DMS53 (cell line): ENCODE results near the gene PRDX2.
"Not testable (repeated sequence)": the region's sequence is repeated elsewhere in the genome, so short reads cannot be mapped to it uniquely, and the experiment has no call there.

Experiments
- DNase-seq: peaks from one replicate; lab custom pipeline; 2025; lab: John Stamatoyannopoulos, UW

PRDX2 gene

DNA sequence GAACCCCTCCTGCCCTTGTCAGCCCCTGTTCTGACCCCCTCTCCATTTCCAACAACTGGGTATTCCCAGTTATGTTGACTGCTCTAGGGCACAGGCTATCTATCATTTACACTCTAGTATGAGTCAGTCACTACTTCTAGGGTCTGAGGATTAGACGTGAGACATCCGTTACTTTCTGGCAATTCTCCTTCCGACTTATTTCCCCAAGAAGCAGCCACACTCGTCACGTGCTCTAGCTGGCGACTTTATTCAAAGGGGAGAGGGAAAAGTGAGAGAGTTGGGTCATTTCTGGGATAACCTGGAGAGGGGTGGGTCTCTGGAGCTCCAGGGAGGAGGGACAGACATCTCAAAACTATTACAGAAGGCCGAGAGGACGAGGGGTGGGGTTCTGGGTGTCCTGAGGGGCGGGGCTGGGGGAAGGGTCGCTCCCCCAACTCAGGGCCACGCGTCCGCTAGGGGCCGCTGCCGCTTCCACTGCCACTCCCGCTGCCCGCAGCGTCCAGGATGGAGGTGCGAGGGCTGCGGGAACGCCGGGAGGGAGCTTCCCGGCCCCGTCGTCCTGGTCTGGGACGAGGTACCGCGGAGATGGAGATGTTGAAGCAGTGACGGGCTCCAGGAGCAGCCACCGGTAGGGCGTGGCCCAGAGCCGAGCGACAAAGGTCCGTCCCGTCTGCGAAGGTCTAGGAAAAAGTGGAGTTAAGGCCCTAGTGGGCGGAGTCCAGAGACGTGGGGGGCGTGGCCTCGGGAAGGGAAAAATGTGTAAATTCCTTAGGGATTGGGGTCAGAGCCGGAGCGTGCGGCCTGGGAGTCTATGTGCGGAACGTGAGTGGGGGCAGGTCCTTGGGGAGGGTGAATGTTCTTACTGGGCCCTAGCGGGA is 23.9 kb upstream of the PRDX2 start:
- DNase-seq = peak; percentile 72

DNA sequence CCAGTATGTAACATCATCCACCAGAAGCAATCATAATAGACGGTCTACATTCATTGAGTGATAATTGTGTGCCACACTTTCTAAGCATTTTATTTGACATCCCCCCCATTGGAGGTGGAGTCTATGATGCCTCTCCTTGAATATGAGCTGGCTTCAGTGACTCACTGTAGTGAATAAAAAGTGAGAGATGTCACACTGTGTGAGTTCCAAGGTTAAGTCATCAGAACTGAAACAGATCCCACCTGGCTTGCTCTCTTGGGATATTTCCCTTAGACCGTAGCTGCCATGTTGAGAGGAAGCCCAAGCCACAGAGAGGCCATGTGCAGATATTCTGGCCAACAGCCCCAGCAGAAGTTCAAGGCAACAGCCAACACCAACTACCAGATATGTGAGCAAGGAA is 20.2 kb upstream of the PRDX2 start:
- peak; percentile 29 for DNase-seq

DNA sequence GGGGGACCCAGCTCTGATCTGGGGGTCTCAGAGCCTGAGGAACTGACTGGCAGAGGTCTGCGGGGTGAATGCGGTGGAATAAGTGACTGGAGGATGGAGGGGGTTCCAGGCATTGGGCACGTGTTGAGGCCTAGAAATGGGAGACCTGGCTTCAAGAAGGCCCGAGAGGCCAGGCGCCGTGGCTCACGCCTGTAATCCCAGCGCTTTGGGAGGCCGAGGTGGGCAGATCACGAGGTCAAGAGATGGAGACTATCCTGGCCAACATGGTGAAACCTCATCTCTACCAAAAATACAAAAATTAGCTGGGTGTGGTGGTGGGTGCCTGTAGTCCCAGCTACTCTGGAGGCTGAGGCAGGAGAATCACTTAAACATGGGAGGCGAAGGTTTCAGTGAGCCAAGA is 16.2 kb upstream of the PRDX2 start:
- not testable (repeated sequence) for DNase-seq

DNA sequence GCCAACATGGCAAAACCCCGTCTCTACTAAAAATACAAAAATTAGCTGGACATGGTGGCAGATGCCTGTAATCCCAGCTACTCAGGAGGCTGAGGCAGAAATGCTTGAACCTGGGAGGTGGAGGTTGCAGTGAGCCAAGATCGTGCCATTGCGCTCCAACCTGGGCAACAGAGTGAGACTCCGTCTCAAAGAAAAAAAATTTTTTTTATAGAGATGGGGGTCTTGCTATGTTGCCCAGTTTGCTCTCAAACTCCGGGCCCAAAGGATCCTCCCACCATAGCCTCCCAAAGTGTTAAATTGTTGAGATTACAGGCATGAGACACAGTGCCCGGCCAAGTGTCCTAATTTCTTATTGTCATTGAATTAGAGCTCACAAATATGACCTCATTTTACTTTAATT is 15.6 kb upstream of the PRDX2 start:
- DNase-seq = not testable (repeated sequence)

DNA sequence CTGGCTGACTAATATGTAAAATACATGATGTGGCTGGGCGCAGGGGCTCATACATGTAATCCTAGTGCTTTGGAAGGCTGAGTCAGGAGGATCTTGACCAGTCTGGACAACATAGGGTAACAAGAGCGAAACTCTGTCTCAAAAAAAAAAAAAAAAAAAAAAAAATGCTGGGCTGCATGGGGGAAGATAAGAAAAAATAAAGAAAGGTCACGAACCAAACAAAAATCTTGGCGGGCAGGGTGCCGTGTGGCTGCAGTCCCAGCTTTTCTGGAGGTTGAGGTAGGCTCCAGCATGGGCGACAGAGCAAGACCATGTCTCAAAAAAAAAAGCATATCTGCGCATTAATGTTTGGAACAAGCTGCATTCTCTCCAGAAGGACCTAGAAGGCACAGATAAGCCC is 13.5 kb upstream of the PRDX2 start:
- DNase-seq = no peak

DNA sequence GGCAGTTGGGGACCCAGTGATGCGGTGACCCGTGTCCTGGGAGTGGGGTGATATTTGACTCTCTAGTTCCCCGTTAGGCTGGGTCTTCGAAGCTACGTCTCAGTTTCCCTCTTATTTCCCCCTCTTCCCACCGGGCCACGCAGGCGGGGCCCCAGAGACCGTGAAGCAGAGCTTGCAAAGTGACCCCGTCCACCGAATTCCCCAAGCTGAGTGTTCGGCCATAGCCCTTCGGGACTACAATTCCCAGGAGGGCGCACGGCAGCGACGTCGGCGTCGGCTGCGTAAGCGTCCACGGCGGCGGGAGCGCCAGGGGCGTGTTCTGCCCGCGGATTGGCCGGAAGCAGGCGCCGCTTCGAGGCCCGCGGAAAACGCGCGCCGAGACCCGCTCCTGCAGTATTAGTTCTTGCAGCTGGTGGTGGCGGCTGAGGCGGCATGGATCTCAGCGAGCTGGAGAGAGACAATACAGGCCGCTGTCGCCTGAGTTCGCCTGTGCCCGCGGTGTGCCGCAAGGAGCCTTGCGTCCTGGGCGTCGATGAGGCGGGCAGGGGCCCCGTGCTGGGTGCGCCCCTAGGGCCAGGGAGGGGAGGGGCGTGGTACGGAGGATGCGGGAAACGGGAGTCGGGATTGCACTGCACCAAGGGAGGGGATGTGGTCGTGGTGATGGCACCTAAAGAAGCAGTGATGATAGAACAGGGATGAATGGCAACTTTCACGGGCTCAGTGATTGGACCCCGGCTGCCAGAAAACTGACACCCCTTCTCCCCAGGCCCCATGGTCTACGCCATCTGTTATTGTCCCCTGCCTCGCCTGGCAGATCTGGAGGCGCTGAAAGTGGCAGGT is 4.9 kb upstream of the PRDX2 start, which contains the start of gene RNASEH2A:
Gene RNASEH2A (plus strand): TSS at position 343 of the 840 bp plus-strand sequence. CDS start 90 bp downstream, at position 433.
- DNase-seq = peak; percentile 95

DNA sequence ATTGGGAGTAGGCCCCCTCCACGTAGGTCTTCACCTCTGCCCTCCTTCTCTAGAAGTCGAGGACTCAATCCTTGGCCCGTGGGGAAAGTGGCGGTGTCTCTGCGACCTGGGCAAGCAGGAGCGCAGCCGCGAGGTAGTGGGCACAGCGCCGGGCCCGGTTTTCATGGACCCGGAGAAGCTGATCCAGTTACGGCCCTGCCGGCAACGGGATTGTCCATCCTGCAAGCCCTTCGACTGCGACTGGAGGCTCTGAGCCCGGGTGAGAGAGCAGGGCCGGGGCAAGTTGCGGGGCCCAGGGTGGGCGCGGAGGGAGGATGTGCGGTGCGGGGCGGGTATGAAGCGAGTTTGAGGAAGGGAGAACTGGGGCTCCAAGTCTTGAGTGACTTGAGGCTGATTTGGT is 2.5 kb upstream of the PRDX2 start:
- no peak for DNase-seq

DNA sequence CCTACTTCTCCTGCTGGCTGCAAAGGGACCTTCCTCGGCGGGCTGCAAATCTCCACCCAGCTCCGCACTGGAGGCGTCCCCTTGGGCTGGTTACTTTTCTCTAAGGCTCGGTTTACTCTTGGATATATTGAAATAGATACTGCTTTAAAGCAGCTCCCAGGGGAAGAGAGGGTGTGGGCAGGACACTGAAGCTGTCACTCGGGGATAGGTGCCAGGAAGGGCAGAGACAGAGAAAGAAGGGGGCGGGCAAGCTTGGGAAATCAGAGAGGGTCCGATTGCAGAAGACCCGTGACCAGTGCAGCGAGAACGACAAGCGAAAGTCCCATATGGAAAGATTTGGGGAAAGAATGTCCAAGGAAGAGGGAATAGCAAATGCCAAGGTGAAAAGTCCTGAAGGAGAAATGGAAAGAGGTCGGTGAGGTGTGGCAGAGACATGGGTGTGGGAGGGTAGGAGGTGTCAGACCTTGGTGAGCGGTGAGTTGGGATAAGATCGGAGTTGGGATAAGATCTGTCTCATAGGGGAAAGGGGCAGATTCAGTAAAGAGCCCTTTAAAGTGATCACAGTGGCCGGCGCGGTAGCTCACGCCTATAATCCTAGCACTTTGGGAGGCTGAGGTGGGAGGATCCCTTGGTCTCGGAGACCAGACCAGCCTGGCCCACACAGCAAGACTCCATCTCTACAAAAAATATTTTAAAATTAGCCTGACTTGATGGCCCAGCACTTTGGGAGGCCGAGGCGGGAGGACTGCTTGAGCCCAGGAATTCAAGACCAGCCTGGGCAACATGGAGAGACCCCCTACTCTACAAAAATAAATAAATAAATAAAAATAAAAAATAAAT is 887 bp upstream of the PRDX2 start:
- no peak for DNase-seq

DNA sequence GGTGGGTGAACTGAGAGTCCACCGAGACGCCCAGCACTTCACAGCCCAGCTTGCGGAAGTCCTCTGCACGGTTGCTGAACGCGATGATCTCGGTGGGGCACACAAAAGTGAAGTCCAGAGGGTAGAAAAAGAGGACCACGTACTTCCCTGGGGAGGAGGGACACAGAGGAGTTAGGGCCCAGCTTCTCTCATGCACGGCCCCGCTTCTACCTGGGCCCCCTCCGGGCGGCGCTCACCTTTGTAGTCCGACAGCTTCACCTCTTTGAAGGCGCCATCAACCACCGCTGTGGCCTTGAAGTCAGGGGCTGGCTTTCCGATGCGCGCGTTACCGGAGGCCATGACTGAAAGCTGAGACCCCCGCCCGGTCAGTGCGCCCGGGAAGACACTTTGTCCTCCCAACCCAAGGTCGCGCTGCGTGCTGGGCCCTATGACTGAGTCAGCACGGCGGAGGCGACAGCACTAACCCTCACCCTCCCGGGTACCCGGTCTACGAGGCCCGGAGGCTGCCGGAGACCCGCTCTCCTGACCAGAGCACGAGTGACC is 606 bp downstream of the PRDX2 start:
- DNase-seq = peak; percentile 58

DNA sequence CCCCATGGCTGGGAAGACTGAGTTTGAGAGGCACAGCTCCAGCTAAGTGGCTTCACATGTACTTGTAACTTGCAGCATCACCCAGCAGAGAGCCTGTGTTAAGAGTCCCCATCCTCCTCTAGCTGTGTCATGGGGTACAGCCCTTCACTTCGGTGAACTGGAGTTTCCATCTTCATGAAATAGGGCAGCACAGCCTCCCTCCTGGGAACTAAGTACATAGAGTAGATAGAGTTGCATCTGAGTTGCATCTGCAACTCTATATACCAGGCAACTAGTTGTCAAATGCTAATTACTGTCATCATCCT is 1.2 kb downstream of the PRDX2 start:
- no peak for DNase-seq

DNA sequence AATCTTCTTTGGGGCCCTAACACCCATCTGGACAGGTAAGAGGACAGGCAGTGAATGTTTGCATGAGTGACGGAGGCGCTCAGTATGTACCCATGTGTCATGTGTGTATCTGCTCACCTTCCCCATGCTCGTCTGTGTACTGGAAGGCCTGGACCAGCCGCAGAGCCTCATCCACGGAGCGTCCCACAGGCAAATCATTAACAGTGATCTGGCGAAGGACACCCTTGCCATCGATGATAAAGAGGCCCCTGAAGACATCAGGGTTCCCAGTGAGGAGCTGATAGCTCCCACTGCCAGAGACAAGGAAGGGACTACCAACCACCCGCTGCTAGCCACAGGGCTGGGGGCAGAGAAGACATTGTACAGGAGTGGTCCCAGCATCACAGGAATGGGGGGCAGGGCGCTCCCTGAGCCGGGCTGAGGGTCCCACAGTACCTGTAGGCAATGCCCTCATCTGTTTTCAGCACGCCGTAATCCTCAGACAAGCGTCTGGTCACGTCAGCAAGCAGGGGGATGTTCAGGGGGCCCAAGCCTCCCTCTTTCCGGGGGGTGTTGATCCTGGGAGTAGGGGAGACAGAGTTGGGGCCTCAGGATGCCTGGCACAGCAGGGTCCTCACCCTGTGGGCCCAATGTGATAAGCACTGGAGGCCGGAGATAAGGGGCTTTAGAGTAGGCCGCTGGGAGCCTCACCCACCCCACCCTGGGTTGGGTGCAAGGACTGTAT is 1.7 kb downstream of the PRDX2 start:
- DNase-seq = no peak

DNA sequence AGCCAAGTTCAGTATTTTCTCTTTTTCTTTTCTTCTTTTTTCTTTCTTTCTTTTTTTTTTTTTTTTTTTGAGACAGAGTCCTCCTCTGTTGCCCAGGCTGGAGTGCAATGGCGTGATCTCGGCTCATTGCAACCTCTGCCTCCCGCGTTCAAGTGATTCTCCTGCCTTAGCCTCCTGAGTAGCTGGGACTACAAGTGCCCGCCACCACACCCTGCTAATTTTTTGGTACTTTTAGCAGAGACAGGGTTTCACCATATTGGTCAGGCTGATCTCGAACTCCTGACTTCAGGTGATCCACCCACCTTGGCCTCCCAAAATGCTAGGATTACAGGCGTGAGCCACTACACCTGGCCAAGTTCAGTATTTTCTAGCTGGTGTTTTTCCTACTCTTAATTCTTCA is 4.0 kb downstream of the PRDX2 start:
- DNase-seq = not testable (repeated sequence)

DNA sequence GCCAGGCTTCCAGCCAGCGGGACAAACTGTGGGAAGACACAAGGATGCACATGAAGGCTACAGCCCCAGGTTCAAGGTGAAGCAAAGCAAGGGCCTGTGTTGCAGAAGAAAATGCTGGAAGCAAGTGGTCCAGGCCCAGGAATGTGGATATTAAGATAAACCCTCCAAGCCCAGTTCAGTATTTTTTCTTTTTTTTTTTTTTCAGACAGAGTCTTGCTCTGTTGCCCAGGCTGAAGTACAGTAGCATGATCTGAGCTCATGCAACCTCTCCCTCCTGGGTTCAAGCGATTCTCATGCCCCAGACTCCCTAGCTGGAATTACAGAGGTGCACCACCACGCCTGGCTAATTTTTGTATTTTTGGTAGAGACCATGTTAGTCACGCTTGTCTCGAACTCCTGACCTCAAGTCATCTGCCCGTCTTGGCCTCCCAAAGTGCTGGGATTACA is 4.4 kb downstream of the PRDX2 start:
- DNase-seq = no peak

DNA sequence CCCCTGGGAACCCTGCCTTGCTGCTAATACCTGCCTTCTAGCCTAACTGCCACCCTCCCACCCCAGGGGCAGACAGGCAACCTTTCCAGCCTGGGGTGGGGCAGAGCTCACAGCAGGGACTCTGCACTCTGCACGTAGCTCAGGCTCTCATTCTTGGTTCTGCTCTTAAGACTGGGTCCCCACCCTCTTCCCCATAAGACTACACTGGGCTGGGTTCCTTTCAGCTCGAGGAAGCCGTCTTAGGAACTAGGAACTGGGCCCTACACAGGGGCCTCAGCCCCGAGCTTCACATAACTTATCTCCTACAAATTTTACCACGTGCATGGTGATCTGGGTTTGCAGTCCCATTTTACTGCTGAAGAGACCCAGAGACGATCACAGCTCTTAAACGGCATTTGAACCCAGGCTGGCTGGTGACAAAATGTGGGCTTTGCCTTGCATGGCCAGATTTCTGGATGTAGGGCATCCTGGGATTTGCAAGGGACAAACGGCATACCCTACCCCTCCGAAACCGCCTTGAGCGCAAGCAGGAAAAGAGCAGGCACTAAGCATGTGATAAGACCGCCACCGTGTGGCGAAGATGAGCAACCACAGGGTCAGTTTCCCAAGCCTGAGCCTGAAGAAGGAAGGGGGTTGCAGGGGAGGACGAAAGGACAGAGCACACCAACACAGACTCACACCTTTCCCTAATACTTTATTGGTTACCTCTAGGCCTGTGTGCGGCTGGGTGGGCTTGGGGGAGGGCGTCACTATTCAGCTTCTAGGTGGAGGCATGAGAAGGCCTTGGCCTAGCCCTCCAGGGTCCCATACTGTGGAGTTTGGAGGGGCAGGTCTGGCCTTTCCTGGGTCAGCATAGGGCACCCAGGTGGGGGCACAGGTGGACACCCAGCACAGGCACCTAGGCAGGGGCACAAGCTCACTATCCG is 5.2 kb downstream of the PRDX2 start:
- peak; percentile 86 for DNase-seq

DNA sequence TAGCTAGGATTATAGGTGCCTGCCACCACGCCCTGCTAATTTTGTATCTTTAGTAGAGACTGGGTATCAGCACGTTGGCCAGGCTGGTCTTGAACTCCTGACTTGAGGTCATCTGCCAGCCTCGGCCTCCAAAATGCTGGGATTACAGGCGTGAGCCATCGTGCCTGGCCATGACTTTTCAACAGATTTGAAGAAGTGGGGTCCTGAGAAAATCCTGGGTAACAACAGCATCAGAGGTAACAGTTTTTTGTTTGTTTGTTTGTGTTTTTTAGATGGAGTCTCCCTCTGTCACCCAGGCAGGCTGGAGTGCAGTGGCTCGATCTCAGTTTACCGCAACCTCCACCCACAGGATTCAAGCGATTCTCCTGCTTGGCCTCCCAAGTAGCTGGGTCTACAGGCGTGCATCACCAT is 6.6 kb downstream of the PRDX2 start:
- no peak for DNase-seq

DNA sequence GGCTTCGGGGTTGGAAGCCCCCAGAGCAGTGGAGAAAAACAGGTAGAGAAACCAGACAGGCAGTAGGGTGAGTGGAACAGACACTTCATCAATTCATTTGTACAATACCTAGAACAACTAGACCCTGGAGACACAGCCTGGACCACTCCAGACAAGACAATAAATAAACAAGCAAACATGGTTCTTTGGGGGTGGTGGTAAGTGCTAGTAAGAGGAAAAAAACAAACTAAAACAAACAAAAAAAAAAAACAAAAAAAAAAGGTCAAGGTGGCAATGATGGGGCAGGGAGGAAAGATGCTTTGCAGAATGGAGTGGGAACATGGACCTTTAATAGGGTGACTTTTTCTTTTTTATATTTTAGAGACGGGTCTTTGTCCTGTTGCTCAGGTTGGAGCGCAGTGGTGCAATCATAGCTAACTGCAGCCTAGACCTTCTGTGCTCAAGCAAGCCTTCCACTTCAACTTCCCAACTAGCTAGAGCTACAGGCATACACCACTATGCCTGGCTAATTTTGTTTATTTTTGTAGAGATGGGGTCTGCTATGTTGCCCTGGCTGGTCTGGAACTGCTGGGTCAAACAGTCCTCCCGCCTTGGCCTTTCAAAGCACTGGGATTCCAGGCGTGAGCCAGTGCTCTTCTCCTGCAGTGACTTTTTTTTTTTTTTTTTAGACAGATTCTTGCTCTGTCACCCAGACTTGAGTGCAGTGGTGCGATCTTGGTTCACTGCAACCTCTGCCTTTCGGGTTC is 7.2 kb downstream of the PRDX2 start:
- DNase-seq = peak; percentile 50

DNA sequence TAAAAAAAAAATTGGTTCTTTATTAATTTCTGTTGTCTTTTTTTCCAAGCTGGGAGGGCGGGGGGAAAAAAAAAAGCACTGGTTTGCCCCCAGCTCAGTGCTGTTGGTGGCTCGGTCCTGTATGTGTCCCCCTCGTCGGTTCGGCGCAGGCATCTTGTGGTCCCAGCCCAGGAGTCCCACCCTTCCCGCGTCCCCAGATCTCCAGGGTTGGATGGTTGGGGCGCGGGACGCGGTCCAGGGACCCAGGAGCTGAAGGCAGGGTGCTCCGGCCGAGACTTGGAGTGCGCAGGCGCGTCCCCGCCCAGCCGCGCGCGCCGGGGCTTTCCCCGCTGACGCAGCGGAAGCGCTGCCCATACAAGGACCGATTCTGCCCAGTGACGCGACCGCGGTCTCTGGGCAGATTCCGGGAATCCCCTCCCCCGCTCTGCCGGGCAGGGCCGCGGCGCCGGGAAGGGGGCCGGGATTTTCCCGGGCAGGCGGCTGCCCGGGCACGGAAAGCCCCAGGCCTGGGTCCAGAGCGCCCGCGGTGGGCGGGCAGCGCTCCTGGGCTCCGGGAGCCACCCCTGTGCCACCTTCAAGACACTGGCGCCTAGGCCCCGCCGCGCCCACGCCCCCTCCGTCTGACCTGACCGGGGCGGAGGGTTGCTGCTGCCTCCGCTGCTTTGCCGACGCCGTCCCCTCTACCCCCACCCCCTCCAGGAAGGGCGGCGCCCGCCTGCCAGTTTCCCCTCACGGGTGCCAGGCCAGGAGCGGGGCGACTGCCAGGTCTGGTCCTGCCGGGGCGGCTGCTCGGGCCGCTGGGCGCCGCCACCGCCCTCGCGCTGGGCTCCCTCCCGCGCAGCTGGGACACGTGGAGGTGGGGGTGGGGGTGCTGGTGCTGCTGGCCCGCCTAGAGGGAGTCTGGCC is 8.1 kb downstream of the PRDX2 start:
- DNase-seq = peak; percentile 95

DNA sequence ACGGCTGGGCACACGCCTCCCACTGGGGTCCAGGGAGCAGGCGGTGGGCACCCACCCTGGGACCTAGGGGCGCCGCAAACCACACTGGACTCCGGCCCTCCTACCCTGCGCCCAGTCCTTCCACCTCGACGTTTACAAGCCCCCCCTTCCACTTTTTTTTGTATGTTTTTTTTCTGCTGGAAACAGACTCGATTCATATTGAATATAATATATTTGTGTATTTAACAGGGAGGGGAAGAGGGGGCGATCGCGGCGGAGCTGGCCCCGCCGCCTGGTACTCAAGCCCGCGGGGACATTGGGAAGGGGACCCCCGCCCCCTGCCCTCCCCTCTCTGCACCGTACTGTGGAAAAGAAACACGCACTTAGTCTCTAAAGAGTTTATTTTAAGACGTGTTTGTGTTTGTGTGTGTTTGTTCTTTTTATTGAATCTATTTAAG is 8.7 kb downstream of the PRDX2 start:
- no peak for DNase-seq
